Brain microvascular endothelial cell (primary cell): ENCODE measurements around the gene EIF2AK3.
"Not testable (repeated sequence)": the region's sequence is repeated elsewhere in the genome, so short reads cannot be mapped to it uniquely, and the experiment has no call there.

Experiments used
- DNase-seq: peaks from one replicate; pipeline ENCODE4 v3.0.0-alpha.2; 2020
- H3K27ac ChIP-seq: fragments of 250-450 bp; sonication (Bioruptor Pico); 2 replicates; pipeline ENCODE4 v1.5.1; 2020; ENCODE audit warnings: mild to moderate bottlenecking, moderate library complexity
- H3K27me3 ChIP-seq: fragments of 250-450 bp; sonication (Bioruptor Pico); replicated peaks from 2 replicates; pipeline ENCODE4 v1.5.1; 2020; ENCODE audit warnings: mild to moderate bottlenecking
- H3K36me3 ChIP-seq: fragments of 250-450 bp; sonication (Bioruptor Pico); replicated peaks from 2 replicates; pipeline ENCODE4 v1.5.1; 2020; ENCODE audit warnings: mild to moderate bottlenecking
- H3K4me3 ChIP-seq: 2 replicates; pipeline ENCODE4 v1.5.1; 2011; ENCODE audit warnings: low read depth, mild to moderate bottlenecking, control low read depth, low read length, moderate library complexity
- CTCF ChIP-seq: IDR thresholded peaks from 2 replicates; pipeline ENCODE4 v1.5.1; 2011; ENCODE audit warnings: low read depth, mild to moderate bottlenecking, moderate library complexity, low read length, control low read depth, inconsistent platforms; ENCODE audit errors: missing control alignments
- in situ Hi-C: cut with HindIII; loops from 2 replicates; pipeline ENCODE4 v1.10.0; 2017; ENCODE audit warnings: low sequenced_read_pairs, low pct_ligation_motif_present

Gene EIF2AK3

GRCh38 chr2:88560619-88561307 is 66.5 kb downstream of the EIF2AK3 start:
- H3K27ac ChIP-seq: no peak overlapping the region
- in situ Hi-C loops: no loop called here
- peaks cover 12% of the 10 kb centered on the region for H3K36me3 ChIP-seq
- TF ChIP-seq CTCF: no peak
- H3K4me3 ChIP-seq: no peak overlapping the region
- DNase-seq: no peak
- no peaks in the 10 kb centered on the region for H3K27me3 ChIP-seq

GRCh38 chr2:88557290-88557689 is 70.0 kb downstream of the EIF2AK3 start:
- in situ Hi-C loops: no loop called here
- TF ChIP-seq CTCF: no peak
- H3K27ac ChIP-seq: no peak overlapping the region
- DNase-seq: no peak
- H3K4me3 ChIP-seq: no peak overlapping the region
- no peaks in the 10 kb centered on the region for H3K27me3 ChIP-seq
- peaks cover 12% of the 10 kb centered on the region for H3K36me3 ChIP-seq

- in situ Hi-C loops: no loop called here
- H3K36me3 ChIP-seq: peaks cover 7% of the 10 kb centered on the region
Measured at GRCh38 chr2:88556026-88556425, 71.2 kb downstream of the EIF2AK3 start.

GRCh38 chr2:88554189-88554588 is 73.1 kb downstream of the EIF2AK3 start:
- in situ Hi-C loops: no loop called here
- TF ChIP-seq CTCF: no peak

More at GRCh38 chr2:88556026-88556425, 71.2 kb downstream of the EIF2AK3 start:
- TF ChIP-seq CTCF: no peak
- no peaks in the 10 kb centered on the region for H3K27me3 ChIP-seq
- no peak overlapping the region for H3K27ac ChIP-seq
- no peak for DNase-seq
- no peak overlapping the region for H3K4me3 ChIP-seq

GRCh38 chr2:88549616-88550292 is 77.5 kb downstream of the EIF2AK3 start:
- Histone ChIP-seq H3K27me3 (no peaks in the 10 kb centered on the region), H3K4me3 (peak overlapping the region; percentile 43)
- in situ Hi-C loops: no loop called here

More at GRCh38 chr2:88554189-88554588, 73.1 kb downstream of the EIF2AK3 start:
- H3K27ac ChIP-seq: no peak overlapping the region
- no peak overlapping the region for H3K4me3 ChIP-seq
- H3K36me3 ChIP-seq: peaks cover 7% of the 10 kb centered on the region
- no peak for DNase-seq
- no peaks in the 10 kb centered on the region for H3K27me3 ChIP-seq

GRCh38 chr2:88546291-88546690 is 81.0 kb downstream of the EIF2AK3 start:
- in situ Hi-C loops, H3K36me3 ChIP-seq, H3K27me3 ChIP-seq: not testable (repeated sequence)

More at GRCh38 chr2:88549616-88550292, 77.5 kb downstream of the EIF2AK3 start:
- DNase-seq: no peak
- Histone ChIP-seq H3K27ac (no peak overlapping the region), H3K36me3 (no peaks in the 10 kb centered on the region)
- no peak for TF ChIP-seq CTCF

More at GRCh38 chr2:88546291-88546690, 81.0 kb downstream of the EIF2AK3 start:
- not testable (repeated sequence) for H3K27ac ChIP-seq, H3K4me3 ChIP-seq, DNase-seq
